SK-N-SH treated with all-trans-retinoic acid at 6 μM for 48 hours (cell line): ENCODE measurements around the gene BIN2.

Source experiments
- ARNTL ChIP-seq: fragments of 450-650 bp; formaldehyde crosslinking; IDR thresholded peaks from 2 replicates; pipeline ENCODE4 v1.5.0; 2020; ENCODE audit warnings: low read depth, mild to moderate bottlenecking, moderate library complexity, borderline replicate concordance
- BACH2 ChIP-seq: fragments of 250-450 bp; sonication (Bioruptor Pico); IDR thresholded peaks from 2 replicates; pipeline ENCODE4 v1.9.0; 2021; ENCODE audit warnings: mild to moderate bottlenecking, borderline replicate concordance
- ISL1 ChIP-seq: fragments of 250-450 bp; sonication (Bioruptor Pico); IDR thresholded peaks from 2 replicates; pipeline ENCODE4 v2.1.2; 2022; ENCODE audit warnings: mild to moderate bottlenecking, moderate library complexity
- PPARA ChIP-seq: fragments of 250-450 bp; sonication (Bioruptor Pico); IDR thresholded peaks from 2 replicates; pipeline ENCODE4 v1.5.0; 2020; ENCODE audit warnings: mild to moderate bottlenecking, borderline replicate concordance
- RARB ChIP-seq: fragments of 250-450 bp; sonication (Bioruptor Pico); IDR thresholded peaks from 2 replicates; pipeline ENCODE4 v1.8.0; 2021; ENCODE audit warnings: mild to moderate bottlenecking, moderate library complexity
- SNAI2 ChIP-seq: fragments of 250-450 bp; sonication (Bioruptor Pico); IDR thresholded peaks from 2 replicates; pipeline ENCODE4 v1.5.0; 2020; ENCODE audit warnings: mild to moderate bottlenecking, moderate library complexity
- ZC3H10 ChIP-seq: fragments of 250-450 bp; sonication (Bioruptor Pico); IDR thresholded peaks from 2 replicates; pipeline ENCODE4 v1.5.1; 2021; ENCODE audit warnings: mild to moderate bottlenecking, moderate library complexity
- ZFP3 ChIP-seq: fragments of 250-450 bp; sonication (Bioruptor Pico); IDR thresholded peaks from 2 replicates; pipeline ENCODE4 v1.5.0; 2020; ENCODE audit warnings: mild to moderate bottlenecking, moderate library complexity
- ZFP30 ChIP-seq: fragments of 450-650 bp; formaldehyde crosslinking; IDR thresholded peaks from 2 replicates; pipeline ENCODE4 v1.5.0; 2022; ENCODE audit warnings: mild to moderate bottlenecking, moderate library complexity
- TF ChIP-seq, protein P1 (sequence below): fragments of 250-450 bp; sonication (Bioruptor Pico); IDR thresholded peaks from 2 replicates; pipeline ENCODE4 v1.5.1; 2020; ENCODE audit warnings: low read depth, mild to moderate bottlenecking, moderate library complexity
- TF ChIP-seq, protein P2 (sequence below): fragments of 250-450 bp; sonication (Bioruptor Pico); IDR thresholded peaks from 2 replicates; pipeline ENCODE4 v1.8.0; 2021; ENCODE audit warnings: low read depth, mild to moderate bottlenecking, moderate library complexity, borderline replicate concordance
- TF ChIP-seq, protein P3 (sequence below): fragments of 250-450 bp; sonication (Bioruptor Pico); IDR thresholded peaks from 2 replicates; pipeline ENCODE4 v1.8.0; 2020; ENCODE audit warnings: mild to moderate bottlenecking, moderate library complexity, borderline replicate concordance

DNA sequence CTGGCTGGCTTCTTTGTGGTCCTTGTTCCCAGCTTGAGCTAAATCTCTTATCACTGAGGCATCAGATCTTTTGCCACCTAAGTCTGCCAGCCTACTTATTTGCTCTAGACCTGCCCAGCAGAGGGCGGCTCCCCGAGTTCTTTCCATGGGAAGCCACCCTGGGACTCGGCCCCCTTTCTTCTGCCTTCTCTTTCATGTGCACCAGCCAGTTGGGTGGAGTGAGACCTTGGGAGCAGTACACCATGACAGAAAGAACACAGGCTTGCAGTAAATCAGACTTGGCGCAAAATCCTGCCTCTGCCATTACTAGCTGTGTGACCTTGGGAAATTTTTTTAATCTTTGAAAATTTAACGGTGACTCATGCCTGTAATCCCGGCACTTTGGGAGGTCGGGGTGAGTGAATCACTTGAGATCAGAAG lies 61.2 kb downstream of the BIN2 start:
- TF ChIP-seq PPARA (CRISPR knock-in tag) (no peak), RARB (CRISPR knock-in tag) (no peak), ZFP30 (CRISPR knock-in tag) (no peak), ARNTL (CRISPR knock-in tag) (no peak), BACH2 (no peak), ISL1 (CRISPR knock-in tag) (no peak), ZC3H10 (CRISPR knock-in tag) (no peak), SNAI2 (no peak), ZFP3 (CRISPR knock-in tag) (no peak)
- TF ChIP-seq, protein P1, sequence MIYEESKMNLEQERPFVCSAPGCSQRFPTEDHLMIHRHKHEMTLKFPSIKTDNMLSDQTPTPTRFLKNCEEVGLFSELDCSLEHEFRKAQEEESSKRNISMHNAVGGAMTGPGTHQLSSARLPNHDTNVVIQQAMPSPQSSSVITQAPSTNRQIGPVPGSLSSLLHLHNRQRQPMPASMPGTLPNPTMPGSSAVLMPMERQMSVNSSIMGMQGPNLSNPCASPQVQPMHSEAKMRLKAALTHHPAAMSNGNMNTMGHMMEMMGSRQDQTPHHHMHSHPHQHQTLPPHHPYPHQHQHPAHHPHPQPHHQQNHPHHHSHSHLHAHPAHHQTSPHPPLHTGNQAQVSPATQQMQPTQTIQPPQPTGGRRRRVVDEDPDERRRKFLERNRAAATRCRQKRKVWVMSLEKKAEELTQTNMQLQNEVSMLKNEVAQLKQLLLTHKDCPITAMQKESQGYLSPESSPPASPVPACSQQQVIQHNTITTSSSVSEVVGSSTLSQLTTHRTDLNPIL (CRISPR knock-in tag), result no peak
- TF ChIP-seq, protein P2, sequence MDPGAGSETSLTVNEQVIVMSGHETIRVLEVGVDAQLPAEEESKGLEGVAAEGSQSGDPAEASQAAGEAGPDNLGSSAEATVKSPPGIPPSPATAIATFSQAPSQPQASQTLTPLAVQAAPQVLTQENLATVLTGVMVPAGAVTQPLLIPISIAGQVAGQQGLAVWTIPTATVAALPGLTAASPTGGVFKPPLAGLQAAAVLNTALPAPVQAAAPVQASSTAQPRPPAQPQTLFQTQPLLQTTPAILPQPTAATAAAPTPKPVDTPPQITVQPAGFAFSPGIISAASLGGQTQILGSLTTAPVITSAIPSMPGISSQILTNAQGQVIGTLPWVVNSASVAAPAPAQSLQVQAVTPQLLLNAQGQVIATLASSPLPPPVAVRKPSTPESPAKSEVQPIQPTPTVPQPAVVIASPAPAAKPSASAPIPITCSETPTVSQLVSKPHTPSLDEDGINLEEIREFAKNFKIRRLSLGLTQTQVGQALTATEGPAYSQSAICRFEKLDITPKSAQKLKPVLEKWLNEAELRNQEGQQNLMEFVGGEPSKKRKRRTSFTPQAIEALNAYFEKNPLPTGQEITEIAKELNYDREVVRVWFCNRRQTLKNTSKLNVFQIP (CRISPR knock-in tag), result no peak
- TF ChIP-seq, protein P3, sequence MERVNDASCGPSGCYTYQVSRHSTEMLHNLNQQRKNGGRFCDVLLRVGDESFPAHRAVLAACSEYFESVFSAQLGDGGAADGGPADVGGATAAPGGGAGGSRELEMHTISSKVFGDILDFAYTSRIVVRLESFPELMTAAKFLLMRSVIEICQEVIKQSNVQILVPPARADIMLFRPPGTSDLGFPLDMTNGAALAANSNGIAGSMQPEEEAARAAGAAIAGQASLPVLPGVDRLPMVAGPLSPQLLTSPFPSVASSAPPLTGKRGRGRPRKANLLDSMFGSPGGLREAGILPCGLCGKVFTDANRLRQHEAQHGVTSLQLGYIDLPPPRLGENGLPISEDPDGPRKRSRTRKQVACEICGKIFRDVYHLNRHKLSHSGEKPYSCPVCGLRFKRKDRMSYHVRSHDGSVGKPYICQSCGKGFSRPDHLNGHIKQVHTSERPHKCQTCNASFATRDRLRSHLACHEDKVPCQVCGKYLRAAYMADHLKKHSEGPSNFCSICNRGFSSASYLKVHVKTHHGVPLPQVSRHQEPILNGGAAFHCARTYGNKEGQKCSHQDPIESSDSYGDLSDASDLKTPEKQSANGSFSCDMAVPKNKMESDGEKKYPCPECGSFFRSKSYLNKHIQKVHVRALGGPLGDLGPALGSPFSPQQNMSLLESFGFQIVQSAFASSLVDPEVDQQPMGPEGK (CRISPR knock-in tag), result no peak
